Heart left ventricle (tissue), 13 donors: ENCODE data around the gene TBC1D5.

ENCODE experiments used
- POLR2A ChIP-seq, 2 donors: fragments of 450-650 bp; IDR thresholded peaks; one replicate each; pipeline ENCODE4 v1.6.1; 2017; ENCODE audit warnings: antibody characterized with exemption in 2 of 2, mild to moderate bottlenecking in 2 of 2, moderate library complexity in 2 of 2
- TF ChIP-seq, protein P1 (sequence below), 12 donors: fragments of 200-600 bp; sonication (generic) in 4 of 12; IDR thresholded peaks; one replicate each; pipeline versions ENCODE4 v1.5.0 to v1.8.0; 2018 to 2022; ENCODE audit warnings: antibody characterized with exemption in 12 of 12, mild to moderate bottlenecking in 5 of 12
- donor health status: ischemic (EF 13 %, LVEDD 7.1; RV severe dilation, severe dysfunction).
- donor health status: DM: no; HTN: yes; CAD: no.
- donor health status: DM: no; HTN: no; CAD: no.
- donor health status: ischemic (EF 25% LVEDD 6.9; RV normal size, moderate dysfunction).
- donor health status: ischemic (EF 25% LVEDD 5.7; RV mildly dilated, moderate dysfunction).
- donor health status: ischemic (EF 35%, LVEDD 5.7; RV mildly dilated, moderate dysfunction).
- donor health status: nonischemic (EF 11% LVEDD 7.7; RV severe dilation, severe dysfunction).
- donor health status: DM: yes; HTN: yes; CAD: no.
- donor health status: PGD.
- donor health status: ischemic (EF 29% LVEDD 5.4; RV normal size, mild dysfunction).
- donor health status: nonischemic (EF 23%, LVEDD 6.1; RV moderate dilation, normal function).

DNA sequence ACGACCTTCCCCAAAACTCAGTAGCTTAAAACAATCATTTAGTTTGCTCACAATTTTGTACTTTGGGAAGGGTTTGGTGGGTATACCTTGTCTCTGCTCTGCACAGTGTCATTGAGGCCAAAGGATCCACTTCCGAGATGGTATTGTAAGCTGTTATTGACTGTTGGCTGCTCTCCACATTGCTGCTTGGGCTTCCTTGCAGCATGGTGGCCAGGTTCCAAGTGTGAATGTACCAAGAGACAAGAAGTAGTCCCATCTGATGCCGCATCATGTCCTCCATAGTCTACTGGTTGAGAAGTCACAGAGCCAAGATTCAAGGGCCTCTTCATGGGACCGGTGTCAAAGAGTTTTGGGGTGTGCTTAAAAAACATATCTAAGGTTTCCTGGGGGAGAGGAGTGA, 589.2 kb downstream of the TBC1D5 start:
- TF ChIP-seq, protein P1, sequence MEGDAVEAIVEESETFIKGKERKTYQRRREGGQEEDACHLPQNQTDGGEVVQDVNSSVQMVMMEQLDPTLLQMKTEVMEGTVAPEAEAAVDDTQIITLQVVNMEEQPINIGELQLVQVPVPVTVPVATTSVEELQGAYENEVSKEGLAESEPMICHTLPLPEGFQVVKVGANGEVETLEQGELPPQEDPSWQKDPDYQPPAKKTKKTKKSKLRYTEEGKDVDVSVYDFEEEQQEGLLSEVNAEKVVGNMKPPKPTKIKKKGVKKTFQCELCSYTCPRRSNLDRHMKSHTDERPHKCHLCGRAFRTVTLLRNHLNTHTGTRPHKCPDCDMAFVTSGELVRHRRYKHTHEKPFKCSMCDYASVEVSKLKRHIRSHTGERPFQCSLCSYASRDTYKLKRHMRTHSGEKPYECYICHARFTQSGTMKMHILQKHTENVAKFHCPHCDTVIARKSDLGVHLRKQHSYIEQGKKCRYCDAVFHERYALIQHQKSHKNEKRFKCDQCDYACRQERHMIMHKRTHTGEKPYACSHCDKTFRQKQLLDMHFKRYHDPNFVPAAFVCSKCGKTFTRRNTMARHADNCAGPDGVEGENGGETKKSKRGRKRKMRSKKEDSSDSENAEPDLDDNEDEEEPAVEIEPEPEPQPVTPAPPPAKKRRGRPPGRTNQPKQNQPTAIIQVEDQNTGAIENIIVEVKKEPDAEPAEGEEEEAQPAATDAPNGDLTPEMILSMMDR (IDR thresholded peaks at IDR 0.05), result no peak
- TF ChIP-seq POLR2A (IDR thresholded peaks at IDR 0.05), result no peak
